Adrenal gland (tissue), 5 donors: Measurements from ENCODE around the gene SFT2D1.

ENCODE experiments used
- CTCF ChIP-seq, 6 experiments: fragments of 450-650 bp in 4 of 6; fragments of 200-600 bp in 2 of 6; sonication (generic) in 1 of 6; IDR thresholded peaks; 1 replicate in 5 of 6; 2 replicates in 1 of 6; pipeline versions ENCODE4 v1.5.1 to v1.8.0; 2016 to 2021; ENCODE audit warnings: antibody characterized with exemption in 6 of 6, mild to moderate bottlenecking in 2 of 6, moderate library complexity in 1 of 6
- POLR2A ChIP-seq, 2 donors: fragments of 450-650 bp; IDR thresholded peaks; one replicate each; pipeline ENCODE4 v1.6.1; 2017; ENCODE audit warnings: antibody characterized with exemption in 2 of 2, mild to moderate bottlenecking in 2 of 2, moderate library complexity in 1 of 2
- donor health status: DM: no; HTN: no; CAD: no.

- TF ChIP-seq CTCF (IDR thresholded peaks at IDR 0.05) = no peak
- TF ChIP-seq POLR2A (IDR thresholded peaks at IDR 0.05) = no peak
These were observed 41.9 kb downstream of the SFT2D1 start for GRCh38 chr6:166300357-166300987.
